Fibroblast of lung (primary cell): Measurements from ENCODE around the gene SLK. TPM values are rescaled to one million over a fixed set of nuclear protein-coding genes. Genes with fewer than 3 reads are reported as not detected.

ENCODE experiments used
- DNase-seq, 2 donors: peaks; one replicate each; pipeline versions ENCODE4 v3.0.0 to v3.0.0-alpha.2; 2010; ENCODE audit warnings: low read depth in 2 of 2
- H2AFZ ChIP-seq: 2 replicates; pipeline ENCODE4 v1.5.1; 2012; ENCODE audit warnings: low read length, control low read depth, inconsistent platforms
- H3K27ac ChIP-seq: 2 replicates; pipeline ENCODE4 v1.5.1; 2011; ENCODE audit warnings: low read length, control low read depth; ENCODE audit not compliant: insufficient read depth
- H3K27me3 ChIP-seq: 2 replicates; pipeline ENCODE4 v1.5.1; 2011; ENCODE audit warnings: mild to moderate bottlenecking, low read length; ENCODE audit not compliant: control insufficient read depth, insufficient read depth
- H3K36me3 ChIP-seq: 2 replicates; pipeline ENCODE4 v1.5.1; 2011; ENCODE audit warnings: low read length; ENCODE audit not compliant: control insufficient read depth, insufficient read depth
- H3K4me1 ChIP-seq: 2 replicates; pipeline ENCODE4 v1.5.1; 2011; ENCODE audit warnings: low read length; ENCODE audit not compliant: control insufficient read depth, insufficient read depth; ENCODE audit errors: extremely low read depth
- H3K4me2 ChIP-seq: 2 replicates; pipeline ENCODE4 v1.5.1; 2011; ENCODE audit warnings: low read length, control low read depth; ENCODE audit not compliant: insufficient read depth; ENCODE audit errors: extremely low read depth
- H3K4me3 ChIP-seq, 4 experiments: fragments of 200-600 bp in 1 of 4; sonication (generic) in 1 of 4; replicated peaks in 1 of 4; 2 replicates each; pipeline ENCODE4 v1.5.1; 2011 to 2016; ENCODE audit warnings: low read length in 4 of 4, low read depth in 3 of 4, mild to moderate bottlenecking in 3 of 4, control low read depth in 2 of 4, inconsistent platforms in 1 of 4, mixed read lengths in 1 of 4; ENCODE audit not compliant: insufficient read depth in 1 of 4; ENCODE audit errors: control extremely low read depth in 1 of 4
- H3K79me2 ChIP-seq: 2 replicates; pipeline ENCODE4 v1.5.1; 2012; ENCODE audit warnings: mild to moderate bottlenecking, low read length, inconsistent platforms; ENCODE audit not compliant: control insufficient read depth, insufficient read depth
- H3K9ac ChIP-seq: 2 replicates; pipeline ENCODE4 v1.5.1; 2011; ENCODE audit warnings: mild to moderate bottlenecking, low read length, control low read depth; ENCODE audit not compliant: insufficient read depth
- H3K9me3 ChIP-seq: 2 replicates; pipeline ENCODE4 v1.5.1; 2012; ENCODE audit warnings: low read depth, low read length; ENCODE audit not compliant: control insufficient read depth, insufficient read depth
- H4K20me1 ChIP-seq: 2 replicates; pipeline ENCODE4 v1.5.1; 2011; ENCODE audit warnings: low read length; ENCODE audit not compliant: control insufficient read depth, insufficient read depth; ENCODE audit errors: extremely low read depth
- CTCF ChIP-seq, 2 donors: IDR thresholded peaks in 1 of 2; conservative IDR thresholded peaks in 1 of 2; 1 replicate in 1 of 2; 2 replicates in 1 of 2; pipeline ENCODE4 v1.5.1; 2011 to 2012; ENCODE audit warnings: low read length in 2 of 2, control low read depth in 1 of 2, inconsistent platforms in 1 of 2, low read depth in 1 of 2, mild to moderate bottlenecking in 1 of 2
- EZH2 ChIP-seq: IDR thresholded peaks from 2 replicates; pipeline ENCODE4 v1.5.1; 2012; ENCODE audit warnings: low read length, control low read depth, mild to moderate bottlenecking; ENCODE audit errors: missing control alignments
- polyA plus RNA-seq, 2 donors: library from polyadenylated mRNA; depleted of rRNA in 1 of 2; stranded (reverse) in 1 of 2; unstranded in 1 of 2; fragments of >200 nt; gene quantifications; 2 replicates each; pipeline ENCODE4 v1.2.1, GENCODE V29; 2011 to 2012; ENCODE audit warnings: missing spikeins in 1 of 2
- total RNA-seq: library from RNA; depleted of rRNA; stranded (reverse); fragments of >200 nt; gene quantifications from 2 replicates; pipeline ENCODE4 v1.2.1, GENCODE V29; 2014

Gene SLK
- total and polyA plus RNA-seq, 2 donors (not counting 1 experiment from before 2014, with no cell fraction given) = 18.2 to 63.1 TPM

GRCh38 chr10:104031631-104032030, 64.7 kb downstream of the SLK start:
- H3K27ac ChIP-seq = no peak overlapping the region
- no peaks in the 10 kb centered on the region for H3K9me3 ChIP-seq
- TF ChIP-seq EZH2 = no peak
- TF ChIP-seq CTCF (conservative IDR thresholded peaks at IDR 0.05 in 1 of 2, IDR thresholded peaks at IDR 0.05 in 1 of 2; ENCODE audit: low read depth in 1 of 2, low read length in 2 of 2) = no peak
- H3K4me1 ChIP-seq = no peaks in the 10 kb centered on the region
- no peaks in the 10 kb centered on the region for H4K20me1 ChIP-seq
- no peak overlapping the region for H2AFZ ChIP-seq
- DNase-seq = no peak
- no peaks in the 10 kb centered on the region for H3K27me3 ChIP-seq
- peaks cover 1% of the 10 kb centered on the region for H3K36me3 ChIP-seq
- H3K79me2 ChIP-seq = no peaks in the 10 kb centered on the region
- no peak overlapping the region for H3K9ac ChIP-seq
- no peak overlapping the region for H3K4me3 ChIP-seq
- no peak overlapping the region for H3K4me2 ChIP-seq

- Histone ChIP-seq H3K27me3 (no peaks in the 10 kb centered on the region), H3K4me2 (no peak overlapping the region), H3K79me2 (no peaks in the 10 kb centered on the region), H3K36me3 (peaks cover 1% of the 10 kb centered on the region), H4K20me1 (no peaks in the 10 kb centered on the region), H3K4me1 (no peaks in the 10 kb centered on the region), H3K9ac (no peak overlapping the region), H2AFZ (no peak overlapping the region), H3K9me3 (no peaks in the 10 kb centered on the region), H3K27ac (no peak overlapping the region), H3K4me3 (no peak overlapping the region)
- no peak for DNase-seq
- TF ChIP-seq CTCF (conservative IDR thresholded peaks at IDR 0.05 in 1 of 2, IDR thresholded peaks at IDR 0.05 in 1 of 2; ENCODE audit: low read depth in 1 of 2, low read length in 2 of 2) (no peak), EZH2 (no peak)
Measured at GRCh38 chr10:104032144-104032775, 65.3 kb downstream of the SLK start.

- Histone ChIP-seq H3K36me3 (peaks cover 1% of the 10 kb centered on the region), H3K9me3 (no peaks in the 10 kb centered on the region), H3K79me2 (no peaks in the 10 kb centered on the region), H3K9ac (no peak overlapping the region), H2AFZ (no peak overlapping the region), H3K4me3 (no peak overlapping the region), H3K27me3 (no peaks in the 10 kb centered on the region), H3K4me2 (no peak overlapping the region), H4K20me1 (no peaks in the 10 kb centered on the region), H3K4me1 (no peaks in the 10 kb centered on the region), H3K27ac (no peak overlapping the region)
- TF ChIP-seq CTCF (conservative IDR thresholded peaks at IDR 0.05 in 1 of 2, IDR thresholded peaks at IDR 0.05 in 1 of 2; ENCODE audit: low read depth in 1 of 2, low read length in 2 of 2) (no peak), EZH2 (no peak)
- DNase-seq = no peak
Measured at GRCh38 chr10:104033401-104033930, 66.5 kb downstream of the SLK start.
